ACC112 (cell line): ENCODE measurements around the gene TRPV5.

ENCODE experiments used
- H2AFZ ChIP-seq: fragments of 200-600 bp; sonication (generic); one replicate; pipeline ENCODE4 v1.6.0; 2017; ENCODE audit warnings: antibody characterized with exemption, low read length; ENCODE audit not compliant: unreplicated experiment
- H3K27ac ChIP-seq: fragments of 200-600 bp; sonication (generic); 2 replicates; pipeline ENCODE4 v1.5.1; 2014; ENCODE audit warnings: low read depth, mild to moderate bottlenecking, antibody characterized with exemption, low read length, moderate library complexity
- H3K27me3 ChIP-seq: fragments of 200-600 bp; sonication (generic); 2 replicates; pipeline ENCODE4 v1.6.1; 2014; ENCODE audit warnings: mild to moderate bottlenecking, antibody characterized with exemption, low read length, moderate library complexity, mixed read lengths; ENCODE audit not compliant: insufficient read depth
- H3K36me3 ChIP-seq: fragments of 200-600 bp; sonication (generic); 2 replicates; pipeline ENCODE4 v1.6.1; 2016; ENCODE audit warnings: mild to moderate bottlenecking, antibody characterized with exemption, low read length, moderate library complexity, mixed read lengths; ENCODE audit not compliant: insufficient read depth
- H3K4me1 ChIP-seq: fragments of 200-600 bp; sonication (generic); one replicate; pipeline ENCODE4 v1.6.1; 2016; ENCODE audit warnings: low read length, mixed read lengths; ENCODE audit not compliant: insufficient read depth, unreplicated experiment, control insufficient read depth
- H3K4me3 ChIP-seq: fragments of 200-600 bp; sonication (generic); 2 replicates; pipeline ENCODE4 v1.5.1; 2014; ENCODE audit warnings: mild to moderate bottlenecking, low read depth, low read length
- H3K79me2 ChIP-seq: fragments of 200-600 bp; sonication (generic); one replicate; pipeline ENCODE4 v1.6.0; 2016; ENCODE audit warnings: low read length; ENCODE audit not compliant: control insufficient read depth, unreplicated experiment, insufficient read depth

The TRPV5 gene

GRCh38 chr7:142925413-142925812 is 8.1 kb downstream of the TRPV5 start:
- Histone ChIP-seq H3K36me3 (no peaks in the 10 kb centered on the region), H3K79me2 (no peaks in the 10 kb centered on the region), H3K27ac (no peak overlapping the region), H3K4me1 (no peaks in the 10 kb centered on the region), H3K4me3 (no peak overlapping the region), H2AFZ (no peak overlapping the region), H3K27me3 (peaks cover 14% of the 10 kb centered on the region)

GRCh38 chr7:142923391-142923790 is 10.2 kb downstream of the TRPV5 start:
- H2AFZ ChIP-seq = no peak overlapping the region
- no peak overlapping the region for H3K4me3 ChIP-seq
- no peaks in the 10 kb centered on the region for H3K4me1 ChIP-seq
- no peak overlapping the region for H3K27ac ChIP-seq
- no peaks in the 10 kb centered on the region for H3K36me3 ChIP-seq
- no peaks in the 10 kb centered on the region for H3K79me2 ChIP-seq
- H3K27me3 ChIP-seq = peaks cover 27% of the 10 kb centered on the region

- Histone ChIP-seq H2AFZ (no peak overlapping the region), H3K27ac (no peak overlapping the region), H3K27me3 (peaks cover 46% of the 10 kb centered on the region), H3K36me3 (no peaks in the 10 kb centered on the region), H3K4me1 (no peaks in the 10 kb centered on the region), H3K4me3 (no peak overlapping the region), H3K79me2 (no peaks in the 10 kb centered on the region)
Measured at GRCh38 chr7:142919656-142920055, 13.9 kb downstream of the TRPV5 start.

GRCh38 chr7:142918901-142919300 is 14.6 kb downstream of the TRPV5 start:
- no peak overlapping the region for H3K27ac ChIP-seq
- H3K27me3 ChIP-seq = peaks cover 46% of the 10 kb centered on the region
- no peaks in the 10 kb centered on the region for H3K79me2 ChIP-seq
- no peaks in the 10 kb centered on the region for H3K4me1 ChIP-seq
- H3K36me3 ChIP-seq = no peaks in the 10 kb centered on the region
- H2AFZ ChIP-seq = no peak overlapping the region
- no peak overlapping the region for H3K4me3 ChIP-seq

GRCh38 chr7:142917447-142917846 is 16.1 kb downstream of the TRPV5 start:
- no peaks in the 10 kb centered on the region for H3K36me3 ChIP-seq
- no peak overlapping the region for H3K27ac ChIP-seq
- H3K79me2 ChIP-seq = no peaks in the 10 kb centered on the region
- peaks cover 48% of the 10 kb centered on the region for H3K27me3 ChIP-seq
- no peaks in the 10 kb centered on the region for H3K4me1 ChIP-seq
- H3K4me3 ChIP-seq = no peak overlapping the region
- no peak overlapping the region for H2AFZ ChIP-seq

- no peak overlapping the region for H2AFZ ChIP-seq
- peaks cover 50% of the 10 kb centered on the region for H3K27me3 ChIP-seq
- H3K79me2 ChIP-seq = no peaks in the 10 kb centered on the region
- no peak overlapping the region for H3K27ac ChIP-seq
- H3K36me3 ChIP-seq = no peaks in the 10 kb centered on the region
- no peaks in the 10 kb centered on the region for H3K4me1 ChIP-seq
- H3K4me3 ChIP-seq = no peak overlapping the region
Measured at GRCh38 chr7:142916508-142916907, 17.0 kb downstream of the TRPV5 start.

GRCh38 chr7:142915315-142915714 is 18.2 kb downstream of the TRPV5 start:
- H3K4me1 ChIP-seq = no peaks in the 10 kb centered on the region
- H3K27me3 ChIP-seq = peaks cover 61% of the 10 kb centered on the region
- H3K36me3 ChIP-seq = no peaks in the 10 kb centered on the region
- no peak overlapping the region for H2AFZ ChIP-seq
- no peaks in the 10 kb centered on the region for H3K79me2 ChIP-seq
- no peak overlapping the region for H3K27ac ChIP-seq
- no peak overlapping the region for H3K4me3 ChIP-seq

- Histone ChIP-seq H3K27ac (no peak overlapping the region), H3K4me1 (no peaks in the 10 kb centered on the region), H3K27me3 (peaks cover 57% of the 10 kb centered on the region), H3K79me2 (no peaks in the 10 kb centered on the region), H3K4me3 (no peak overlapping the region), H3K36me3 (no peaks in the 10 kb centered on the region), H2AFZ (no peak overlapping the region)
Measured at GRCh38 chr7:142914121-142914520, 19.4 kb downstream of the TRPV5 start.

- Histone ChIP-seq H3K27ac (no peak overlapping the region), H2AFZ (no peak overlapping the region), H3K4me1 (no peaks in the 10 kb centered on the region), H3K27me3 (peaks cover 53% of the 10 kb centered on the region), H3K79me2 (no peaks in the 10 kb centered on the region), H3K36me3 (no peaks in the 10 kb centered on the region), H3K4me3 (no peak overlapping the region)
Measured at GRCh38 chr7:142913566-142913965, 20.0 kb downstream of the TRPV5 start.

GRCh38 chr7:142913051-142913450 is 20.5 kb downstream of the TRPV5 start:
- no peaks in the 10 kb centered on the region for H3K36me3 ChIP-seq
- no peak overlapping the region for H2AFZ ChIP-seq
- H3K27ac ChIP-seq = no peak overlapping the region
- H3K4me1 ChIP-seq = no peaks in the 10 kb centered on the region
- H3K4me3 ChIP-seq = no peak overlapping the region
- H3K27me3 ChIP-seq = peaks cover 49% of the 10 kb centered on the region
- H3K79me2 ChIP-seq = no peaks in the 10 kb centered on the region

- H3K27me3 ChIP-seq = peaks cover 27% of the 10 kb centered on the region
- H3K27ac ChIP-seq = no peak overlapping the region
- H3K4me1 ChIP-seq = no peaks in the 10 kb centered on the region
- no peak overlapping the region for H2AFZ ChIP-seq
- no peaks in the 10 kb centered on the region for H3K79me2 ChIP-seq
- H3K4me3 ChIP-seq = no peak overlapping the region
- no peaks in the 10 kb centered on the region for H3K36me3 ChIP-seq
Measured at GRCh38 chr7:142910481-142910880, 23.1 kb downstream of the TRPV5 start.
